Activated CD4-positive, alpha-beta memory T cell treated with anti-CD3 and anti-CD28 coated beads, Interleukin-2, amount 10 ng/mL, durations not matched to agents 7 days and 5 days (primary cell): ENCODE measurements around the gene FAM151B. TPM values are rescaled to one million over a fixed set of nuclear protein-coding genes. Genes with fewer than 3 reads are reported as not detected.
"Not testable (repeated sequence)": the region's sequence is repeated elsewhere in the genome, so short reads cannot be mapped to it uniquely, and the experiment has no call there.

ENCODE experiments used
- CTCF ChIA-PET: fragments of 350-600 bp; sonication (Branson Sonifier 250); formaldehyde crosslinking; loops from one replicate; lab custom pipeline; 2021; ENCODE audit warnings: antibody characterized with exemption, inconsistent platforms; lab: Charles Lee
- POLR2A ChIA-PET: fragments of 350-600 bp; sonication (Branson Sonifier 250); formaldehyde crosslinking; loops from one replicate; lab custom pipeline; 2021; ENCODE audit warnings: antibody characterized with exemption; lab: Charles Lee
- DNase-seq: peaks from one replicate; pipeline ENCODE4 v3.0.0-alpha.2; 2020
- H3K27ac Mint-ChIP-seq: one replicate; pipeline ENCODE4 v1.8.0; 2021; ENCODE audit warnings: mild to moderate bottlenecking, mixed read lengths
- H3K27me3 Mint-ChIP-seq: one replicate; pipeline ENCODE4 v1.8.0; 2021; ENCODE audit warnings: mixed read lengths
- H3K36me3 Mint-ChIP-seq: one replicate; pipeline ENCODE4 v1.8.0; 2021; ENCODE audit warnings: low read depth, mixed read lengths
- H3K4me1 Mint-ChIP-seq: one replicate; pipeline ENCODE4 v1.8.0; 2021; ENCODE audit warnings: mixed read lengths
- H3K4me3 Mint-ChIP-seq: one replicate; pipeline ENCODE4 v1.8.0; 2021; ENCODE audit warnings: mild to moderate bottlenecking, mixed read lengths
- H3K9me3 Mint-ChIP-seq: one replicate; pipeline ENCODE4 v1.8.0; 2021; ENCODE audit warnings: mixed read lengths
- total RNA-seq, 2 experiments: library from RNA; stranded (reverse); gene quantifications; one replicate each; pipeline ENCODE4 v1.2.3, GENCODE V29; 2021

FAM151B gene
- total RNA-seq, 2 experiments from 2014 or later = 0.28 TPM; not detected in 1

DNA sequence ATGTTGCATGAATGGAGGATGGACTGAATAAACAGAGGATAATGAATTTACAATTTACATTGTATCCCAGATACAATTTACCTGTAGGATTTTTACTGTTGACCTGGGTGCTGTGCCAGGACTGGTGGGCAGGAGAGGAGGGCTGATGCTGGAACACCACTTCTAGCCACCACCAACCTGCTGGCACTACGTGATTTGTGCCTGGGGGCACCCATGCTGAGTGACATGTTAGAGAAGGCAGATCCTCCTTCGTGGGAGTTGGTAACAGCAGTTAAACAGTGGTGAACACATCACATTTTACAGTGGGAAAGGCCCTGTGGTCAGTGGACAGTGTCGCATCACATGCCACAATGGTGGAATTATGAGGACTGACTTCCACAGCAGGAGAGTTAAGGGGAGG, 85.2 kb downstream of the FAM151B start:
- POLR2A ChIA-PET = no interaction called here
- Mint-ChIP-seq H3K4me3 (no peak overlapping the region), H3K27ac (no peak overlapping the region), H3K9me3 (no peaks in the 10 kb centered on the region), H3K36me3 (no peaks in the 10 kb centered on the region), H3K4me1 (peaks cover 8% of the 10 kb centered on the region), H3K27me3 (peaks cover 61% of the 10 kb centered on the region)
- no peak for DNase-seq
- CTCF ChIA-PET = no interaction called here

DNA sequence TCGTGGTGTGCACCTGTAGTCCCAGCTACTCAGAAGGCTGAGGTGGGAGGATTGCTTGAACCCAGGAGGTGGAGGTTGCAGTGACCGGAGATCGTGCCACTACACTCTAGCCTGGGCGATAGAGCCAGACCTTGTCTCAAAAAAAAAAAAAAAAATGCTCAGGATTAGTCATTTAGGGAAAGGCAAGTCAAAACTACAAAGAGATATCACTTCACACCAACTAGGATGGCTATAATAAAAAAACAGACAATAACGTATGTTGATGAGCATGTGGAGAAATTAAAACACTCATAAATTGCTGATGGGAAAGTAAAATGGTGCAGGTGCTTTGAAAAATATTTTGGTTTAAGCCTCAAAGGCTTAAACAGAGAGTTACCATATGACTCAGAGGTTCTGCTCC, 88.5 kb downstream of the FAM151B start:
- Mint-ChIP-seq H3K4me1 (peaks cover 4% of the 10 kb centered on the region), H3K27me3 (peaks cover 49% of the 10 kb centered on the region), H3K4me3 (no peak overlapping the region), H3K9me3 (no peaks in the 10 kb centered on the region), H3K36me3 (no peaks in the 10 kb centered on the region), H3K27ac (no peak overlapping the region)
- ChIA-PET CTCF (interaction anchor here (0.7 kb wide), 1 partner anchor 80 kb away, joined by 3 read pairs; no protein-coding TSS in a partner anchor), POLR2A (no interaction called here)
- DNase-seq = no peak

DNA sequence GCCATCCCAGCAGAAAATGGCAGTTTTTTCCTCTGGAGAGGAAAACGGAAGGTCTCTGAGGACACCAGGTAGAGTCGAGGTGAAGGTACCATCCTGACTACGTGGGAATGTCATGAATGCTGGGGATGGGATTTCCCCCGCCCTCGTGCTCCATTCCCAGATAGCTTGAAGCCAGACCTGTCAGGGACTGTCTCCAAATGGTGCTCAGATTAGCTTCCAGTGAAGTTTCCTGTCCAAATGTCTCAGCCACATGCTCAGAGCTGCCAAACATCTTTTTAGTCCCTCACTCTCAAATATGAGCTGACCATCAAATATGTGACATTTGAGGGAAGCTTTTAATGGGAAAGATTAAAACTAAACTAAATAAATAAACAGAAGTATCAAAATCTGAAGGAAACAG, 89.8 kb downstream of the FAM151B start:
- Mint-ChIP-seq H3K4me1 (peaks cover 4% of the 10 kb centered on the region), H3K36me3 (no peaks in the 10 kb centered on the region), H3K4me3 (no peak overlapping the region), H3K9me3 (no peaks in the 10 kb centered on the region), H3K27ac (no peak overlapping the region), H3K27me3 (peaks cover 37% of the 10 kb centered on the region)
- POLR2A ChIA-PET = no interaction called here
- CTCF ChIA-PET = no interaction called here
- no peak for DNase-seq

DNA sequence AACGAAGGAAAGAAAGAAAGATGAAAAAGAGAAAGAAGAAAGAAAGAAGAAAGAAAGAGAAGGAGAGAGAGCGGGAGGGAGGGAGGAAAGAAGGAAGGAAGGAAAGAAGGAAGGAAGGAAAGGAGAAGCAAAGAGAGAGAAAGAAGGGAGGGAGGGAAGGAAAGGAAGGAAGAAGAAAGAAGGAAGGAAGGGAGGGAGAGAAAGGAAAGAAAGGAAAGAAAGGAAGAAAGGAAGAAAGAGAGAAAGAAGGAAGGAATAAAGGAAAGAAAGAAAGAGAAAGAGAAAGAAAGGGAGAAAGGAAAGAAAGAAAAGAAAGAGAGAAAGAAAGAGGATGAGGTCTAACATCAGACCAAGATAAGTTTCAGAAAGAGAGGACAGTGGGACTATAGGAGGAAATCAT, 91.2 kb downstream of the FAM151B start:
- no peak overlapping the region for H3K27ac Mint-ChIP-seq
- H3K4me1 Mint-ChIP-seq = peaks cover 4% of the 10 kb centered on the region
- CTCF ChIA-PET = no interaction called here
- POLR2A ChIA-PET = no interaction called here
- no peaks in the 10 kb centered on the region for H3K9me3 Mint-ChIP-seq
- H3K27me3 Mint-ChIP-seq = peaks cover 28% of the 10 kb centered on the region
- H3K36me3 Mint-ChIP-seq = no peaks in the 10 kb centered on the region
- no peak for DNase-seq
- no peak overlapping the region for H3K4me3 Mint-ChIP-seq

DNA sequence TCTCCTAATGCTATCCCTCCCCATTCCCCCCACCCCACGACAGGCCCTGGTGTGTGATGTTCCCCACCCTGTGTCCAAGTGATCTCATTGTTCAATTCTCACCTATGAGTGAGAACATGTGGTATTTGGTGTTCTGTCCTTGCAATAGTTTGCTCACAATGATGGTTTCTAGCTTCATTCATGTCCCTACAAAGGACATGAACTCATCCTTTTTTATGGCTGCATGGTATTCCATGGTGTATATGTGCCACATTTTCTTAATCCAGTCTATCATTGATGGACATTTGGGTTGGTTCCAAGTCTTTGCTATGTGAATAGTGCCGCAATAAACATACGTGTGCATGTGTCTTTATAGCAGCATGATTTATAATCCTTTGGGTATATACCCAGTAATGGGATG, 92.4 kb downstream of the FAM151B start:
- DNase-seq, POLR2A ChIA-PET, H3K27ac Mint-ChIP-seq, CTCF ChIA-PET, H3K9me3 Mint-ChIP-seq, H3K4me3 Mint-ChIP-seq, H3K4me1 Mint-ChIP-seq, H3K36me3 Mint-ChIP-seq: not testable (repeated sequence)
- peaks cover 26% of the 10 kb centered on the region for H3K27me3 Mint-ChIP-seq

DNA sequence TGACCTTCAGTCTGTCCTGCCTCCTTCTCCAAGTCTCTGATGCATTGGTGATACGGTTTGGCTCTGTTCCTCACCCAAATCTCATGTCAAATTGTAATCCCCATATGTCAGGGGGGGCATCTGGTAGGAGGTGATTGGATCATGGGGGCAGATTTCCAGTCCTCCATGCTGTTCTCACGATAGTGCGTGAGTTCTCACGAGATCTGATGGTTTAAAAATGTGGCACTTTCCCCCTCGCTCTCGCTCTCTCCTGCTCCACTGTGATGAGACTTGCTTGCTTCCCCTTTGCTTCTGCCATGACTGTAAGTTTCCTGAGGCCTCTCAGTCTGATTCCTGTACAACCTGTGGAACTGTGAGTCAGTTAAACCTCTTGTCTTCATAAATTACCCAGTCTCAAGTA, 96.9 kb downstream of the FAM151B start:
- Mint-ChIP-seq H3K4me1 (no peaks in the 10 kb centered on the region), H3K4me3 (no peak overlapping the region), H3K36me3 (no peaks in the 10 kb centered on the region), H3K27ac (no peak overlapping the region), H3K27me3 (peaks cover 7% of the 10 kb centered on the region), H3K9me3 (no peaks in the 10 kb centered on the region)
- no peak for DNase-seq
- POLR2A ChIA-PET = no interaction called here
- CTCF ChIA-PET = no interaction called here

DNA sequence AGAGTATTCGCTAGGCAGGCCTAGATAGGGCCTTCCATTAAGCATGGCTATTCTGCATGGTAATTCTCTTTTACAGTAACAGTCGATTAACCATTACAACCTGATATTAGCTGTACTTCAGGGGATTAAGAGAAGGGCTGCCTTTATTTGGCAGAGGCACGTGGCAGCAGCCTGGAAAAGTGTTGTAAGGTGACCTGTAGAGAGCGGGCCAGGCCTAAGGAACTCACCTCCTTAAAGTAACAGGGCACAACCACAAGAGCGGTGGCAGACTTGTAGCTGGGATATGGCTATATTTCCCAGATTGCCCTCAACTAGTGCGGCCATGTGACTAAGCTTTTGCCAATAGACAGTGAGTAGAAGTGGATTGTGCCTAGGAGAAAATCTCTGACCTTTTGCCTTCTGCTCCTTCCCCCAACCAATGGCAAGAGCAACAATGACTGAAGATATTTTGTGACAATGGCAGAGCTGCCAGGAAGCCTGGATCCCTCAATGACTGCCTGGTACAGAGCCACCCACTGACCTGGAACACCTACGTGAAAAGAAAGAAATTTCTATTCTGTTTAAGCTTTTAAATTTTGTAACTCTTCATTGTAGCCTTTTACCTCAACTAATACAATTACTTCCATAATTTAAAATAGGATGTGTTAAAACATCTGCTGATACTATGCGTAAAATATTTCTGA, 101.1 kb downstream of the FAM151B start:
- Mint-ChIP-seq H3K9me3 (no peaks in the 10 kb centered on the region), H3K27ac (no peak overlapping the region), H3K36me3 (no peaks in the 10 kb centered on the region), H3K4me1 (no peaks in the 10 kb centered on the region), H3K27me3 (peaks cover 15% of the 10 kb centered on the region), H3K4me3 (no peak overlapping the region)
- CTCF ChIA-PET = no interaction called here
- no peak for DNase-seq
- POLR2A ChIA-PET = no interaction called here

DNA sequence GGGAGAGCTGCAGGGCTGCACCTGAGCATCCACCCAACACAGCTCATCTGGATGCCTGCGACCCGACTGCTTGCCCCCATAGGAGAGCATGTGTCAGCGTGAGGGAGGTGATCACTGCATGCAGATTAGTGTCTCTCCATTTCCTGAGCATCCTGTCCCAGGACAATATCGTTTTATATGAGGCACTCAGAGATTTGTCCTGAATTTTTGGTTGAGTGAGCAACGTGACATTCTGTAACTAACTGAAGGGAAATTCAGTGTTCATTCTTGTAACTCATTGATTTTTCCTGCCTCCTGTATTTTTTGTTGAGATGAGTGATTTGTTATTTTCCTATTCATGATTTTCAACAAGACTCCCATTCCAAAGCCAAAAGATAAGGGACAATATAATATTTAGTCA, 102.9 kb downstream of the FAM151B start:
- Mint-ChIP-seq H3K4me1 (no peaks in the 10 kb centered on the region), H3K27me3 (peaks cover 11% of the 10 kb centered on the region), H3K9me3 (no peaks in the 10 kb centered on the region), H3K27ac (no peak overlapping the region), H3K4me3 (no peak overlapping the region), H3K36me3 (no peaks in the 10 kb centered on the region)
- ChIA-PET POLR2A (no interaction called here), CTCF (no interaction called here)
- DNase-seq = no peak

DNA sequence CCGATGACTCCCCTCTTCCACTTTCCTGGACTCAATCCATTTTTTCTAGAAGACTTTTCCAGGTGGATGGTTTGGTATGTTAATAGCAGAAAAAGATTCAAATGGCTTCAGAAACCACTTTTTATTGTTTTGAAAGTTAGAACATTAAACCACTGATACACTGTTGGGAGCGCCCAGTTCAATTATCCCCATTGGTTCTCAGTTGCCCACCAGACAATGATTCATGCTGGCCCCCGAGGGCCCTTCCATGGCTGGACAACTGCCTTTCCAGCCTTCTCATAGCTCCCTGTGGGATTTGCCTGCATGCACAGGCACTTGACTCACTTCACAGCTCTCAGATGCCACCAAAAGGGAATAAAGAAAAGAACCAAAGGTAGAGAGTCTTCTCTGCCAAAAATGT, 103.5 kb downstream of the FAM151B start:
- ChIA-PET POLR2A (no interaction called here), CTCF (no interaction called here)
- no peaks in the 10 kb centered on the region for H3K4me1 Mint-ChIP-seq
- peaks cover 11% of the 10 kb centered on the region for H3K27me3 Mint-ChIP-seq
- no peak for DNase-seq
- H3K4me3 Mint-ChIP-seq = no peak overlapping the region
- no peak overlapping the region for H3K27ac Mint-ChIP-seq
- H3K9me3 Mint-ChIP-seq = no peaks in the 10 kb centered on the region
- H3K36me3 Mint-ChIP-seq = no peaks in the 10 kb centered on the region

DNA sequence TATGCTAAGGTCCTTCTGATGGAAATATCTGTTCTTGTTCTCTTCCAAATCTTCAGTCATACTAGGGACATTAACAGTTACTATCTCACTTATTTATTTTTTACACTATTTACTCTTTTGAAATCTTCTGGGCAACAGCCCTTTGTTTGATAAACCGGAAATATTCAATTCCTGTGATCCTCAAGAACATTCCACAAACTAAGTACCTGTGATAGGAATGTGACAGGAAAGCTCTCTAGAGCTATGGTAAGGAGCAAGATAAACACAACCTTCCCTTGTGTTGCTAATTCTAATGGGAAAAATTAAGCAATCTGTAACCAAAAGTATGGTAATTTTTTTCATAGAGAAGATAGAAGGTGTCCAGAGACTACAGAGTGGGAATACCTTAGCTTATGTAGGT, 104.2 kb downstream of the FAM151B start:
- peaks cover 11% of the 10 kb centered on the region for H3K27me3 Mint-ChIP-seq
- no peaks in the 10 kb centered on the region for H3K9me3 Mint-ChIP-seq
- no peaks in the 10 kb centered on the region for H3K4me1 Mint-ChIP-seq
- CTCF ChIA-PET = no interaction called here
- POLR2A ChIA-PET = no interaction called here
- no peak overlapping the region for H3K4me3 Mint-ChIP-seq
- no peak for DNase-seq
- no peaks in the 10 kb centered on the region for H3K36me3 Mint-ChIP-seq
- H3K27ac Mint-ChIP-seq = no peak overlapping the region

Other genes with a start within 250 kb of the FAM151B start
- gene SERINC5, start 232.1 kb upstream of the FAM151B start, total RNA-seq = 10 to 100 TPM; 59.1 to 60.6 TPM
- not detected for gene SPZ1, start 168.1 kb upstream of the FAM151B start, total RNA-seq
- 10 to 100 TPM; 13.4 to 15.7 TPM for gene ZFYVE16, start 80.0 kb upstream of the FAM151B start, total RNA-seq
- not detected for gene ANKRD34B, start 82.2 kb downstream of the FAM151B start, total RNA-seq
- gene MSH3, start 166.6 kb downstream of the FAM151B start, total RNA-seq = 10 to 100 TPM; 20.1 to 21.2 TPM
- 10 to 100 TPM; 62.6 to 67.2 TPM for gene DHFR, start 166.9 kb downstream of the FAM151B start, total RNA-seq